HT-29 (cell line): Measurements from ENCODE around the gene SAPCD2. TPM values are rescaled to one million over a fixed set of nuclear protein-coding genes. Genes with fewer than 3 reads are reported as not detected.

Source experiments
- DNase-seq: peaks from one replicate; pipeline ENCODE4 v3.0.0-alpha.2; 2015; ENCODE audit warnings: low spot score
- total RNA-seq: library from RNA; depleted of rRNA; stranded (reverse); fragments of >200 nt; shearing (Covaris generic); gene quantifications from 2 replicates; pipeline ENCODE4 v1.2.3, GENCODE V29; 2014

SAPCD2 gene
- total RNA-seq, 1 experiment from 2014 or later: 217 TPM

DNA sequence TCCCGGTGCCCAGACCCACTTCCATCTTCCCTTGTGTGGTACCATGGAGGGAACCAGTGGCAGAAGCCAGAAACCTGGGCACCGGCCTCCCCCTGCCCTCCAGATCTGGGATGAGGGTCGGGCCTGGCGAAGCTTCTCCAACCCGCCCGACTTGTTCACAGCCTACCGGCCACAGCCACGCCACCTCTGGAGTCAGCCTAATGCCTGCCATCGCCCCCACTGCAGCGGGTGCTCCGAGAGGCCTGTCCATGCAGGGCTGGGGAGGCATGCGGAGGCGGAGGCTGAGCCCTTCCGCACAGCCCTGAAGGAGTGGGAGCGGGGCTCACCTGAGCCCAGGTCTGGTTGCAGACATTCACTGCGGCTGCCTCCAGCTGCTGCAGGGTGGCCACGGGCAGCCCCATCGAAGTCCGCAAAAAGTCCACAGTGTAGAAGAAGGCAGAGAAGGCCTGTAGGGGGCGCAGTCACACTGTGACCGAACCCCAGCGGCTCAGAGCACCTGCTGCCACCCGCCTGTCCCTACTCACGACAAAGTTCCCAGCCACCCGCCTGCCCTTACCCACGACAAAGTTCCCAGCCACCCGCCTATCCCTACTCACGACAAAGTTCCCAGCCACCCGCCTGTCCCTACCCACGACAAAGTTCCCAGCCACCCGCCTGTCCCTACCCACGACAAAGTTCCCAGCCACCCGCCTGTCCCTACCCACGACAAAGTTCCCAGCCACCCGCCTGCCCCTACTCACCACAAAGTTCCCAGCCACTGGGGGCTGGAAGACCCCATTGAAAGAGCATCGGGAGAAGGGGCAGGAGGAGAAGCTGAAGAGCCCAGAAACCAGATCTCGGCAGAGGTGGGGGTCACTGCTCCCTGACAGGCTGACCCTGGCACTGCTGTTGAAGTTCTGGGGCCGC, 20.6 kb downstream of the SAPCD2 start:
- DNase-seq: peak; percentile 84

DNA sequence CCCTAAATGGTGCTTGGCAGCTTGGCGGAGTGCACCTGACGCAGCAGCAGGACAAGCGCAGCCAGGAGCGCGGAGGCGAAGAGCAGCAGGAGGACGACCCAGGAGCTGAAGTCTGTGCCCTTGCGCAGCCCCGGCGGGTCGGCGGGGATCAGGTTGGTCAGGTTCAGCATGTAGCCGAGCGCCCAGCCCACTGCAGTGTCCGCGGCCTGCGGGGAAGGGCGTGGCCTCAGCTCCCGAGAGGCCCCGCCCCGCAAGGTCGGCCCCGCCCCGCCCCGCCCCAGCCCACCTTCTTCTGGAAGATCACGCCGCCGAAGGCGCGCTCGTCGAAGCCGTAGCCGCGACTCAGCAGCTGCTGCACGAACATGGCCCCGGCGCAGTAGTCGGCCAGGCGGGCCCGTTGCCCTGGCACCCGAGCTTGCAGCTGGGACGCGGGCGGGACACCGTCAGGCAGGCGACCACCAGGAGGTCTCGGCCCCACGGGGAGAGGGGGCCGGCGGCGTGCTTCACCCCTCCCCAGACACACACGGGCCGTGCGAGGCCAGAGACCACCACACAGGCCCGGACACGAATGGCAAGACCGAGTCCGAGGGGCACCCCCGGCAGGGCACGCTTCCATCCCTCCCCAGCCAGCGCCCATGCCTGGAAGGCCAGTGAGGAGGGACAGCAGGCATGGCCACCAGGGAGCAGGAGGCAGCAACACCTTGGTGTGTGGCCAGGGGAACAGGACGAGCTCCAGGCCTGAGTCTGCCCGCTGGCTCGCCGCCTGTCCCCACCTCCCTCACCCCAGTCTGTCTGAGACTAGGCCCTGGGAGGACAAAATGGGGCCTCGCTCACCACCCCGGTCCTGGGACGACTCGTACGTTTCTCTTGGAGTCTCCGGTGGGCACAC, 21.5 kb downstream of the SAPCD2 start:
- no peak for DNase-seq

DNA sequence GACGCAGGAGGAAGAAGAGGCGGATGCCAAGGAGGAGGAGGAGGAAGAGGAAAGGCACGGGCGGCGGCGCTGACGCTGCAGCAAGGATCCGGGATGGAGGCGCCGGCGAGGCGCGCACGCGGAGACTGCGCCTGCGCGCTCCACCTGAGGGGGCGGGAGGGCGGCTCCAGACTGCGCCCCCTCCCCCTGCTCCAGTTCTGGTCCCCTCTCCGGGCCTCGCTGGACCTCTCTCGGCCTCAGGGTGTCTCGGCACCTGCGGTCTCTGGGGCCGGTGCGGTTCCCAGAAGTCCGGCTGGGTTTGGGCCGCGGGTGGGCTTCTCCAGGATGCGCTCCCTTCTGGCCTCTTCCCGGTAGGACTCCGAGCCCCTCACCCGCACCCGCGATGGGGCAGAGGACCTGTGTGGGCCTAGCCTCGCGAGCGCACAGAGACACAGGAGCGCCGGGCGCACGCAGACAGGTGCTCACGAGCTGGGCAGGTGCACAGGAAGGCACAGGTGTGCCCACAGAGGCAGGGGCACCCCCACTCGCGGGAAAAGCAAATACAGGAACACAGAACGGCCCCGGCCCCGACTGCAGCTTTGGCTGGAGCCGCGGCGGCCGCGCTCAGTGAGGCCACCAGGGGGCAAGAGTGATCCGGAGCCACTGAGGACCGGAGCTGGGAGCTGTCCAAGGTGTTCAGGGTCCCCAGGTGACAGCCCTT, 24.1 kb downstream of the SAPCD2 start, which contains the start of gene NPDC1:
NPDC1 (minus strand) TSS at position 90 of the 700 bp plus-strand sequence. CDS start 188 bp downstream, outside the sequence.
- DNase-seq: peak; percentile 93

DNA sequence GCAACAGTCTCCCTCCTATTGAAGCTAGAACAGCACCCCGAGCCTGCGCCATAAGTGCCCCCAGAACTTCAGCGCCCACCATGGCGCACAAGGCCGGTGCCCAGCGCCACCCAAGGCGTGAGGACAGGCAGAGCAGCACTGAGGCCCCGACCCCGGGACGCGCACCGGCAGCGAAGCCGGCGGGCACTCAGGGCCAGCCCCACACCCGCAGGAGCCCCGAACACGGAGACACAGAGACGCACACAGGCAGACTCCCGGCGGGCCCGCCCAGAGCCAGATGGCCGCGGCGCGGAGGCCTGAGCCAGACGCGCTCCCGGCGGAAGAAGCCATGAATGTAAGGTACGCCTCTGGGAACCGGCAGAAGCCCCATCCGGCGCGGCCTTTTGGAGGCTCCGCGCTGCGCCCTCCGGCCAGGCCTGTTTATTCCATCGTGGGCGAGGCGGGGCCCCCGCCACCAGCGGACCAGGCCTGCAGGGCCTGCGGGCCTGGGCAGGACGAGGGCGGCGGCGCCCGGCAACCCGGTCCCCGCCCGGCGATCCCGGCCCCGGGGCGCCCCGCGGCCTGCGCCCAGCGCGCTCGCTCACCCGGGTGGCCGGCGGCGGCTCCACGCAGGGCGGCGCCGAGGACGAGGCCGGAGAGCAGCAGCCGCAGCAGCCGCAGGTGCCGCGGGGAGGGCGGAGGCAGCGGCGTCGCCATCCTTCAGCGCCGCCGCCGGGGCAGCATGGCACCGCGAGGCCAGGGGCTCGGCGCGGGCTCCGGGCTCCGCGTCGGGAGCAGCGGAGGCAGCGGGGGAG, 24.9 kb downstream of the SAPCD2 start:
- DNase-seq: no peak

DNA sequence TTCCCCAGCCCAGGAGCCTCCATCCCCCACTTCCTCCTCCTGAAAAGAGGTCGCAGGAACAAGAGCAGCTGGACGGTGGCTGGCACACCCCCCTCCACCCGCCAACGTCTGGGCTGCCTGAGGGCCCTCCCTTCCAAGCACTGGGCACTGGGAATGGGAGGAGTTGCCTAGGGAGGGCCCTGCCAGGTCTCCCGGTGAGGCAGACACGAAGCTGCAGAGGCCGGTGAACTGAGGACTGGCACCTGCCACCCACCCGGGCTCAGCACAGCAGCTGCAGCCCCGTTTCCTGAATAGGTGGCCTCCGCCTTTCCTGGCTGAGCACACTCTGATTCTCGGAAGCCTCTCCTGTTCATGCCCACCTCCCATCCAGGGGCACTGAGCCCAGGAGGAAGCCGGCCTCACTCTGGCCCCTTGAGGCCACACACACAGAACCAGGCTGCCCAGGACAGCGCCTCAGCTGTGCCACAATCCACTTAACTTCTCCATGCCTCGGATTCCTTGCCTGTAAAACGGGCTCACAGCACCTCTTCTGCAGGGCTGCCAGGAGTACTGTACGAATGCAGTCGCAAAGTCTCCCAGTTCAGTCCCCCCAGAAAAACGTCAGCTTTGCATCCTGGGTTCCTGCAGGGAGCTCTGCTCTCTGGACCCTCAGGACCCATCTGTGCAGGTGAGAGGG, 25.7 kb downstream of the SAPCD2 start:
- DNase-seq: peak; percentile 59

DNA sequence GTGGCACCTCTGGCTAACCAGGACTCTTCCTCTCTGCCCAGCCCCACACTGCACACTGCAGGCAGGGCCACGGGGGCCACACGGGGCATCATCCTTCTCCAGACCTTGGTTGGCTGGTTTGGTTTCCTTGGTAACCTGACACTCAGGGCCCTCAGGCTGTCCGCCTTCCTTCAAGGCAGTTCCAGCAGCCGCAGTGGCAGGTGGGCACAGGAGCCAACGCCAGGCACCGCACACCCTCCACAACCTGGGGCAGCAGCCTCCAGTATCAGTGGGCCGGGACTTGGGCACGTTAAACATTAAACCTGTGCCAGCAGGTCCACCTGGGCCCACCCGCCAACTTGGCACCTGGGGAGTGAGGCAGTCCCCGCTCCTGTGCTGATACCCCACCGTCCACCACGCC, 26.3 kb downstream of the SAPCD2 start:
- no peak for DNase-seq

DNA sequence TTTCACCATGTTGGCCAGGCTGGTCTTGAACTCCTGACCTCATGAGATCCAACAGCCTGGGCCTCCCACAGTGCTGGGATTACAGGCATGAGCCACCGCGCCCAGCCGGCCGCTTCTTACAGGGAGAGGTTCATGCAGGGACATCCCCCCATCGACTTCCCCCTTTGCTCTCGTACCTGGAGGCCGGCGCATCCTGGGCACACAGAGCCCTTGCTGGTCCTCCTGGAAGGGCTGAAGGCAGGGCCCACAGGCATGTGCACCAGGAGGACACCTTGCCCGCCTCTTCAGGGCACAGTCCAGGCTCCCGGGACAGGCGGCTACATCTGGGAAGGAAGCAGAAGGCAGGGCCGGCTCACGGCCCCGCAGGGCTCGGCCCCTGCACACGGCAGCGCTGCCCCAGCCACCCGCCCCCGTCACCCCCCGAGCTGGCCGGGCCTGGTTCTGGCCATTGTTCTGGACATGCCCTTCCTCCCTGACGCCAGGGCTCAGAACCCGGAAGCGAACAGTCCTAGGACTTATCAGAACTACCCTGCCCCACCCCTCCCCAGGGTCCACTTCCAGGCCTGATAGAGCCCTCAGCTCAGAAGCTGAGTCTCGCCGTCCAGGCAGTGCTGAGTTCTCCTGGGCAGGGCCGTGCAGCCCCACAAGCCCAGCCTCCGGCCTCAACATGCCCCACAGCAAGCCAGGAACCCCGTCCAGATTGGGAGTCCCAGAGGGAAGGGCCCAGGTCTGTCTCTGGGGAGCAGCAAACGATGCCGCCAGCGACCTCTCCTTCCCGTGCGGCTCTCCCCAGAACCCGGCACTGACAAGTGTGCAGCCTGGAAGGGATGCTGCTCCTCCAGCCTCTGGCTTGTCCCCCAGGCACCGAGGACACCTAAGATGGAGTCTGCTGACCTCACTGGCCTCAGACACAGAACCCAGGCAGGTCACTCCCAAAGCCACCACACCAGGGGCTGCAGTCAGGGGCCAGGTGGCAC, 27.3 kb downstream of the SAPCD2 start:
- no peak for DNase-seq

DNA sequence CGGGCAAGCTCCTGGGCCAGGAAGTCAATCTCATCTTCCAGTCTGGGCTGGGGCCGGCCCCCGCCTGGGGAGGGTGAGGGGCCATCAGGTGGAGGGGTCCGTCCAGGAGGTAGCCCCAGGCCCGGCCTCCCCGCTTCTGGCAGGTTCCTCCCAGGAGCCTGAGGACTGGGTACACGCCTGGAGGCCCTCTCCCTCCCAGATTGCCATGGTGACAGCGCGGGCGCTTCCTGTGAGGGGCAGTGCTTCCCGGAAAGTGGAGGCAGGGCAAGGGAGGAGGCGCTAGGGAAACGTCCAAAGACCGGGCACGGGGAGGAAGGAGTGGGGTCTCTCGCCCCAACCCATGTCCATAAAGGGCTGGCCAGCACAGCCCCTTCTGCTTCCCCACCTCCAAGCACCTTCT, 29.2 kb downstream of the SAPCD2 start:
- DNase-seq: no peak

DNA sequence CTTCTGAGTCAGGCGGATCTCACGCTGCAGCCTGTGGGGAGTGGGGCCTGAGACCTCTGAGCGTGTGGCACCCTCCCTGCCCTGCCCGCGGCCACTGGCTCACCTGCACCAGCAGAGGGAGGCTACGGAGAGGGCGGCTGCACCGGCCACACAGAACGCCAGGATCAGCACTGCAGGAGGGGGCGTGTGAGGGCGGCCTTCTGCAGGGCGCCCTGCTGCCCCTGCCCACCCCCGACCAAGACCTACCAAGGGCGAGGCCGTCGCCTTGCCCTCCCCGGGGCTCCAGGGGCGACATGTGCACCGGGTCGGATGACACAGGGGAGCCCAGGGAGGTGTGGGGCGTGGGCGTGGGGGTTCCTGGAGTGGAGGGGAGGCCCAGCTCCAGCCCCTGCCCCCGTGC, 29.8 kb downstream of the SAPCD2 start:
- no peak for DNase-seq

DNA sequence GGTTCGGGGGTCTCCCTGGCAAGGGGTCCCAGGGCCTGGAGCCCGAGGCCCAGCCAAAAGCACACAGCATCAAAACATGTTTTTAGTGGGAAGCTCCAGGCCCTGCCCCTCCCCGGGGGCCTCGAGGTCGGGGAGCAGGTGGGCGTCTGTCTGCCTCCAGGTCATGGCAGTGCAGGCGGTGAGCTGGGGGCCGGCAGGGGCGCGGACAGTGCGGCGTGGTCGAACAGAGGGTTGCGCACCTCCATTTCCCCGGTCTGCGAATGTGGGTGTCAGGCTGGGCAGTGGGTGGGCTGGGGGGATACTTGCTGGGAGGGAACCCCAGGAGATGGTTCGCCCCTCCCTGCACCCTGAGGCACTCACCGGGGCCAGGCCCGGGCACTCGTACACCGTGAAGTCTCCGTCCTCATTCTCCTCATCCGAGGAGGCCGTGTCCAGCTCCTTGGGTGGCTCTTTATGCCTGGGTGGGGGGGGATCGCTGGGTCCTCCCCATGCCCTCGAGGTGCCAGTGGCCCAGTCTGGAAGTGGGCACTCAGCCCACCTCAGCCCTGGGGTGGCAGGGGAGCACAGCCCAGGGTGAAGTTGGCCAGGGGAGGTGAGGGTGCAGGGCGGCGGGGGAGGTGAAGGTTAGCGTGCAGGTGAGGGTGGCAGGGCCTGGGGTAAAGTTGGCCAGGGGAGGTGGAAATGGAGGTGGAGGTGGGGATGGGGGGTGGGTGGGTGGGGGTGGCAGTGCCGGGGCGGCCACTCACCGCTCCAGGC, 30.6 kb downstream of the SAPCD2 start:
- DNase-seq: no peak

DNA sequence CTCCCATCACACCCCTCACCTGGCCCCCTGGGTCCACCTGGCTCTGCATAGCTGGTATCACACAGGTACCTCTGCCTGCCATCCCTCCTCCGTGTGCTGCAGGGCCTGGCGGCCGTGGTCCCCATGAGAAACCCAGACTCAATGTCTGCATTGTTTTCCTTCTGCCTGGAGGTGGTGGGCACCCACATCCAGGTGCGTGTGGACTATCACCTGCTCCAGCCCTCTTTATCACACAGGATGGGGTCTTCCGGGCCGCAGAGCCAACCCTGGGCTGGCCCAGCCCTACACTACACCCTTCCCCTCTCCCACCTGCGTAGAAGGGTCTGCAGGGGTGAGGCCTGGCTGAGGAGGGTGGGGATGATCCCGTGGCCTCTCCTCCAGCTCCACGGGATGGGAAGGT, 31.4 kb downstream of the SAPCD2 start:
- DNase-seq: no peak

DNA sequence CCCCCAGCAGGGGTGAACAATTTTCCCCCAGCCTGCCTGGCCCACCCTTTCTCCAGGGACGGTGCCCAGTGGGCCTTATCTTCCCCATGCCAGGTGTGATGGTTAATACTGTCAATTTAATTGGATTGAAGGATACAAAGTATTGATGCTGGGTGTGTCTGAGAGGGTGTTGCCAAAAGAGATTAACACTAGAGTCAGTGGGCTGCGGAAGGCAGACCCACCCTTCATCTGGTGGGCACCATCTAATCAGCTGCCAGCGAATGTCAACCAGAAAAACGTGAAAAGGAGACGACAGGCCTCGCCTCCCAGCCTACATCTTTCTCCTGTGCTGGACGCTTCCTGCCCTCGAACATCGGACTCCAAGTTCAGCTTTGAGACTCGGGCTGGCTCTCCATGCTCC, 32.9 kb downstream of the SAPCD2 start:
- no peak for DNase-seq

DNA sequence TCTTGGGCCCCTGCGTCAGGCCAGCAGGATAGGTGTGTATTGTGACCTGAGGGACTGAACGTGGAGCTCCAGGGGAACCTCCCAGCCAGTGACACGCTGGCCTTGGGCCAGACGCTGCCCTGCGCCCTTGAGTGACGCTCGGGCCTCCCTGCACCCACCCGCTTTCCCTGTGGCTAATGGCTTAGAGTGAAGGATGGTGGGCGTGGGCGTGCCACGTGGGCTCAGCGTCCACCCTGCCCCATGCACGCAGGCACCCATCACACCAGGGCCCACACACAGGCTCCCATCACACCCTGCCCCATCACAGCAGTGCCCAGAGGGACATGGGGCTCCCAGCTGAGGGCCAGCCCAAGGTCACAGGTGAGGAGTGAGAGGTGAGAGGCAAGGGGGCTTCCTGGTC, 33.3 kb downstream of the SAPCD2 start:
- DNase-seq: no peak

DNA sequence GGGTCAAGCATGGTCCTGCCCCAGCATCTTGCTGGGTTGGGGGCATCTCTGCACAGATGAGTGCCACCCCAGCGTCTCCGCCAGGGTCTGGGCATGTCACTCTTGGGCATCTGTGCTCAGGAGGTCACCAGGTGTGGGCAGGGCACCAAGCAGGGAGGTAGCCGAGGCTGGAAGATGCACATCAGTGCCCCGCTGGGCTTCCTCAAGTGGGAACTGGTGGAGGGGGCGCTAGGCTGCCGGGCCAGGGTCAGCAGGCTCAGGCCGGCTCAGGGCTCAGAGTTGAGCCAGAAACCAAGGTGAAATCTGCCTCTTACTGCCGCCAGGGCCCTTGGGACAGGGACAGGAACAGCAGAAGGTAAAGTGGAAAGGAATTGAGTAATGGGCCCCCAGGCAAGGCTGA, 34.4 kb downstream of the SAPCD2 start:
- no peak for DNase-seq

DNA sequence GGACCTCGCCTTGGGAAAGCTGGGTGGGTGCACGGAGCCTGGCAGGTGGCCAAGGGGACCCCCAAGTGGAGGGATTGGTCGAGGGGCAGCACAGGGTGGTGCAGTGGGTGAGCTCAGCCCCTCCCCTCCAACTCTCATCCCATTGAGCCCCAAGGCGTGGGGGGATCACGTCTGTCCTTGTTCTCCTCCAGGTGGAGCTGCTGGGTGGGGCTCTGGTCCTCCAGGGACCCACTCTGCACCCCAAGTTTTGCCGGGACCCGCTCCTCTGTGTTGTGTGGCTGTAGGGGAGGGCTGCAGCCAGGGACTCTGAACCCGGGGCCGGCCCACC, 34.9 kb downstream of the SAPCD2 start:
- no peak for DNase-seq

DNA sequence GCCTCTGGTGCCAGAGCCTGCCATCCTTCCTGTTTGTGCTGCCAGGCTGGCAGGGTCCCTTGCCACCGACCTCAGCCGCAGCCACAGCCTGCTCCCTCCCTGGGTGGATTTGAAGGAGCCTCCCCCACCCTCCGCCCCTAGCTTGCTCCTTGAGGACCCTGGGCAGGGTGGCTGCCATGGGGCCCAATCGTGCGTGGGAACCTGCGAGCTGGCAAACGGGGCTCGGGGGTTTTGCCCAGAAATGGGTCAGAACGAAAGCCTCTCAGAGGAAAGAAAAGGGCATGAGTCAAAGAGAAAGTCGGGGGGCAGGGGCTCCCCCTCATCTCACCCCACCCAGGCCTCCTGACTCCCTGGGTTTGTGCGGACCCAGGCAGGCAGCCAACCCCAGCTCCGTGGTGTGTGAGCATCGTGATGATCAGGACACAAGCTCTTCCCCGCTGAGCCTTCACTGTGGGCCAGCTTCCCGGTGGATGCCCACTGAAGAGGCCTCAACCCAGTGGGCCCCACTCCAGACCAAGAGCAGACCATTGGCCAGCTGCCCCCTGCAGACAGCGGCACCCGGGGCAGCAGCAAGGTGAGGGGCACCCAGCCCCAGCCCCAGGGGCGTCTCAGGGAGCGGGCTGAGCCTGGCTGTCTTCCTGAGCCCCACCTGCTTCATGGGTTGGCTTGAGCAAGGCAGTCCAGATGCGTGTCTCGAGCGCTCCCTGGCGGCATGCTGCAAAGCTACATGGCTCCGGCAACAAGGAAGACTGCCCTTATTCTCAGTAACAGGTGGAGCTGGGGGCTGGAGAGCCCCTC, 35.4 kb downstream of the SAPCD2 start:
- DNase-seq: peak; percentile 91

DNA sequence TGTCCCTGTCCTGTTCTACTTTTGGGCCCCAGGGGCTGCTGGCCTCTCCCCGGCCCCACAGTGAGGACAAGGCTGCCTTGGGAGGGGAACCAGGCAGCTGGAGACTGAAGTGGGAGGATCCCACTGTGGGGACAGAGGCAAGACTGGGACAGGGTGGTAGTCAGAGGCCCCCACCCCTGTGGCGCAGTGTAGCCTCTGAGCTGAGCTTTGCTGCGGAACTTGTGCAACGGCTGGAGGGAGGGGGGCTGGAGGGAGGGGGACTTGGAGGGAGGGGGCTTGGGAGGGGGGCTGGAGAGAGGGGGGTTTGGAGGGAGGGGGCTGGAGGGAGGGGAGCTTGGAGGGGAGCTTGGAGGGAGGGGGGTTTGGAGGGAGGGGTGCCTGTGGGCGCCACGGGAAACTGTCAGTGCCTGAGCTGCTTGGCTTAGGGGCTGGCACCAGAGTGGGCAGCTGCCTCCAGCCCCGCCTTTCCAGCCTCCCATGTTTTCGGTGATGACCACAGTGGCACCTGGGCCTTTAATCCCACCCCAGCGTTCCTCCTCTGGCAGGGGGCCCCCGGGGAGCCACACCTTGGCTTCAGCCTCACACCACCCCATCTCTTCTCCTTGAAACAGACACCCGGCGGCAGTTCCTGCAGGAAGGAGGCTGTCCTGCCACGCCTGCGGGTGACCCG, 36.2 kb downstream of the SAPCD2 start:
- DNase-seq: peak; percentile 43
